ENCODE data around the gene ZBTB46. TPM values are rescaled to one million over a fixed set of nuclear protein-coding genes. Genes with fewer than 3 reads are reported as not detected.

Gene ZBTB46
- total and polyA plus RNA-seq, 2 donors (not counting 1 experiment from before 2014, with no cell fraction given) = 0.96 to 4.5 TPM

- TF ChIP-seq, protein P1, sequence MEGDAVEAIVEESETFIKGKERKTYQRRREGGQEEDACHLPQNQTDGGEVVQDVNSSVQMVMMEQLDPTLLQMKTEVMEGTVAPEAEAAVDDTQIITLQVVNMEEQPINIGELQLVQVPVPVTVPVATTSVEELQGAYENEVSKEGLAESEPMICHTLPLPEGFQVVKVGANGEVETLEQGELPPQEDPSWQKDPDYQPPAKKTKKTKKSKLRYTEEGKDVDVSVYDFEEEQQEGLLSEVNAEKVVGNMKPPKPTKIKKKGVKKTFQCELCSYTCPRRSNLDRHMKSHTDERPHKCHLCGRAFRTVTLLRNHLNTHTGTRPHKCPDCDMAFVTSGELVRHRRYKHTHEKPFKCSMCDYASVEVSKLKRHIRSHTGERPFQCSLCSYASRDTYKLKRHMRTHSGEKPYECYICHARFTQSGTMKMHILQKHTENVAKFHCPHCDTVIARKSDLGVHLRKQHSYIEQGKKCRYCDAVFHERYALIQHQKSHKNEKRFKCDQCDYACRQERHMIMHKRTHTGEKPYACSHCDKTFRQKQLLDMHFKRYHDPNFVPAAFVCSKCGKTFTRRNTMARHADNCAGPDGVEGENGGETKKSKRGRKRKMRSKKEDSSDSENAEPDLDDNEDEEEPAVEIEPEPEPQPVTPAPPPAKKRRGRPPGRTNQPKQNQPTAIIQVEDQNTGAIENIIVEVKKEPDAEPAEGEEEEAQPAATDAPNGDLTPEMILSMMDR (conservative IDR thresholded peaks at IDR 0.05 in 1 of 2, IDR thresholded peaks at IDR 0.05 in 1 of 2; ENCODE audit: low read depth in 1 of 2, low read length in 2 of 2) = no peak
- H3K4me2 ChIP-seq (ENCODE audit: extremely low read depth, insufficient read depth, low read length) = no peak overlapping the region
- H3K9me3 ChIP-seq (ENCODE audit: control insufficient read depth, insufficient read depth, low read depth, low read length) = no peaks in the 10 kb centered on the region
- peaks cover 7% of the 10 kb centered on the region for H3K4me1 ChIP-seq (ENCODE audit: control insufficient read depth, extremely low read depth, insufficient read depth, low read length)
- H3K36me3 ChIP-seq (ENCODE audit: control insufficient read depth, insufficient read depth, low read length) = peaks cover 17% of the 10 kb centered on the region
- no peak overlapping the region for H2AFZ ChIP-seq (ENCODE audit: low read length)
- H3K4me3 ChIP-seq (replicated peaks in 1 of 4; ENCODE audit: control extremely low read depth in 1 of 4, insufficient read depth in 1 of 4, low read depth in 3 of 4, low read length in 4 of 4) = no peak overlapping the region
- H3K27me3 ChIP-seq (ENCODE audit: control insufficient read depth, insufficient read depth, low read length) = no peaks in the 10 kb centered on the region
- no peaks in the 10 kb centered on the region for H4K20me1 ChIP-seq (ENCODE audit: control insufficient read depth, extremely low read depth, insufficient read depth, low read length)
- no peak for DNase-seq (ENCODE audit: low read depth in 2 of 2)
- H3K27ac ChIP-seq (ENCODE audit: insufficient read depth, low read length) = no peak overlapping the region
- peaks cover 4% of the 10 kb centered on the region for H3K79me2 ChIP-seq (ENCODE audit: control insufficient read depth, insufficient read depth, low read length)
- no peak overlapping the region for H3K9ac ChIP-seq (ENCODE audit: insufficient read depth, low read length)
Measured at GRCh38 chr20:63744158-63744557, 86.9 kb downstream of the ZBTB46 start.

- Histone ChIP-seq H3K79me2 (ENCODE audit: control insufficient read depth, insufficient read depth, low read length) (peaks cover 4% of the 10 kb centered on the region), H3K9ac (ENCODE audit: insufficient read depth, low read length) (no peak overlapping the region), H3K27ac (ENCODE audit: insufficient read depth, low read length) (no peak overlapping the region), H4K20me1 (ENCODE audit: control insufficient read depth, extremely low read depth, insufficient read depth, low read length) (no peaks in the 10 kb centered on the region), H3K27me3 (ENCODE audit: control insufficient read depth, insufficient read depth, low read length) (no peaks in the 10 kb centered on the region), H3K4me2 (ENCODE audit: extremely low read depth, insufficient read depth, low read length) (no peak overlapping the region), H3K36me3 (ENCODE audit: control insufficient read depth, insufficient read depth, low read length) (peaks cover 17% of the 10 kb centered on the region), H3K4me1 (ENCODE audit: control insufficient read depth, extremely low read depth, insufficient read depth, low read length) (peaks cover 8% of the 10 kb centered on the region), H2AFZ (ENCODE audit: low read length) (no peak overlapping the region), H3K4me3 (replicated peaks in 1 of 4; ENCODE audit: control extremely low read depth in 1 of 4, insufficient read depth in 1 of 4, low read depth in 3 of 4, low read length in 4 of 4) (no peak overlapping the region), H3K9me3 (ENCODE audit: control insufficient read depth, insufficient read depth, low read depth, low read length) (no peaks in the 10 kb centered on the region)
- no peak for DNase-seq (ENCODE audit: low read depth in 2 of 2)
- no peak for TF ChIP-seq EZH2 (IDR thresholded peaks at IDR 0.05; ENCODE audit: low read length, missing control alignments)
- TF ChIP-seq, protein P1 (conservative IDR thresholded peaks at IDR 0.05 in 1 of 2, IDR thresholded peaks at IDR 0.05 in 1 of 2; ENCODE audit: low read depth in 1 of 2, low read length in 2 of 2) = no peak
Measured at GRCh38 chr20:63743210-63743970, 87.7 kb downstream of the ZBTB46 start.

GRCh38 chr20:63742381-63743024 is 88.6 kb downstream of the ZBTB46 start:
- H3K9ac ChIP-seq (ENCODE audit: insufficient read depth, low read length) = no peak overlapping the region
- H3K36me3 ChIP-seq (ENCODE audit: control insufficient read depth, insufficient read depth, low read length) = peaks cover 17% of the 10 kb centered on the region
- no peaks in the 10 kb centered on the region for H3K27me3 ChIP-seq (ENCODE audit: control insufficient read depth, insufficient read depth, low read length)
- no peak overlapping the region for H2AFZ ChIP-seq (ENCODE audit: low read length)
- no peak for DNase-seq (ENCODE audit: low read depth in 2 of 2)
- peaks cover 8% of the 10 kb centered on the region for H3K4me1 ChIP-seq (ENCODE audit: control insufficient read depth, extremely low read depth, insufficient read depth, low read length)
- no peak overlapping the region for H3K4me3 ChIP-seq (replicated peaks in 1 of 4; ENCODE audit: control extremely low read depth in 1 of 4, insufficient read depth in 1 of 4, low read depth in 3 of 4, low read length in 4 of 4)
- H3K27ac ChIP-seq (ENCODE audit: insufficient read depth, low read length) = no peak overlapping the region
- H3K4me2 ChIP-seq (ENCODE audit: extremely low read depth, insufficient read depth, low read length) = no peak overlapping the region
- peaks cover 4% of the 10 kb centered on the region for H3K79me2 ChIP-seq (ENCODE audit: control insufficient read depth, insufficient read depth, low read length)
- TF ChIP-seq, protein P1 (conservative IDR thresholded peaks at IDR 0.05 in 1 of 2, IDR thresholded peaks at IDR 0.05 in 1 of 2; ENCODE audit: low read depth in 1 of 2, low read length in 2 of 2) = no peak
- TF ChIP-seq EZH2 (IDR thresholded peaks at IDR 0.05; ENCODE audit: low read length, missing control alignments) = no peak
- H3K9me3 ChIP-seq (ENCODE audit: control insufficient read depth, insufficient read depth, low read depth, low read length) = no peaks in the 10 kb centered on the region
- H4K20me1 ChIP-seq (ENCODE audit: control insufficient read depth, extremely low read depth, insufficient read depth, low read length) = no peaks in the 10 kb centered on the region
